Activated CD4-positive, alpha-beta T cell treated with anti-CD3 and anti-CD28 coated beads, Interleukin-2, amount 10 ng/mL, durations not matched to agents 24 days and 14 days (primary cell): ENCODE measurements around the gene CRYBG1. TPM values are rescaled to one million over a fixed set of nuclear protein-coding genes. Genes with fewer than 3 reads are reported as not detected.

Source experiments
- DNase-seq: peaks from one replicate; pipeline ENCODE4 v3.0.0; 2022
- H3K27ac Mint-ChIP-seq: one replicate; pipeline ENCODE4 v1.8.0; 2022; ENCODE audit warnings: mild to moderate bottlenecking, mixed read lengths
- H3K27me3 Mint-ChIP-seq: one replicate; pipeline ENCODE4 v1.8.0; 2022; ENCODE audit warnings: mixed read lengths
- H3K36me3 Mint-ChIP-seq: one replicate; pipeline ENCODE4 v1.8.0; 2022; ENCODE audit warnings: low read depth, mild to moderate bottlenecking, mixed read lengths
- H3K4me1 Mint-ChIP-seq: one replicate; pipeline ENCODE4 v1.8.0; 2021; ENCODE audit warnings: mixed read lengths
- H3K4me3 Mint-ChIP-seq: one replicate; pipeline ENCODE4 v1.8.0; 2022; ENCODE audit warnings: mild to moderate bottlenecking, moderate library complexity, mixed read lengths
- H3K9me3 Mint-ChIP-seq: one replicate; pipeline ENCODE4 v1.8.0; 2021; ENCODE audit warnings: mixed read lengths
- intact Hi-C: fragments of 100-400 bp; cut with micrococcal nuclease; formaldehyde crosslinking; loops from one replicate; pipeline ENCODE4 v1.15.1; 2023
- total RNA-seq: library from RNA; stranded (reverse); gene quantifications from 2 replicates; pipeline ENCODE4 v1.2.3, GENCODE V29; 2022

CRYBG1 gene
- total RNA-seq, 1 donor from 2014 or later: 10.0 TPM

DNA sequence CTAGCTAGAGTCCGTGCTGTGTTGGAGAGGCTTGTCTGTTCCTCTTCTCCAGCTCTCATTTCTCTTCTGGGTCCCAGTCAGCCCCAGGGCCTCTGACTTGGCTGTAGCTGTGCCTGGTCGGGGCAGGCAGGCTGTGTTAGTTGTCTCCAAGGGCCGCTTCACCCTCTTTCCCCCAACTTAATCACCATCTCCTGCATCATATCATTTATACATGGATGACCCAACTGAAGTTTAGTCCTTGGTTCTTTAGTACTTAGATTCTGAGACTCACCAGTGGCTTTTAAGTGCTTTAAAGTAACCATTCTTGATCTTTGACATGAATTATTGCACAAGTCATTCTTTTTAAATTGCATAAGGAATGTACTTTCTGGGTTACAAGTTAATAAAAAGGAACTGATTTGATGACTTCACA is 141.4 kb downstream of the CRYBG1 start:
- intact Hi-C loops: no loop called here
- Mint-ChIP-seq H3K9me3 (no peaks in the 10 kb centered on the region), H3K27me3 (peaks cover 8% of the 10 kb centered on the region), H3K36me3 (no peaks in the 10 kb centered on the region), H3K4me1 (peaks cover 2% of the 10 kb centered on the region), H3K4me3 (no peak overlapping the region), H3K27ac (no peak overlapping the region)
- DNase-seq: no peak

GRCh38 chr6:106502559-106502958 is 142.0 kb downstream of the CRYBG1 start:
- H3K4me1 Mint-ChIP-seq: peaks cover 2% of the 10 kb centered on the region
- no peaks in the 10 kb centered on the region for H3K36me3 Mint-ChIP-seq
- intact Hi-C loops: no loop called here
- no peak for DNase-seq
- peaks cover 11% of the 10 kb centered on the region for H3K27me3 Mint-ChIP-seq
- no peaks in the 10 kb centered on the region for H3K9me3 Mint-ChIP-seq
- H3K4me3 Mint-ChIP-seq: no peak overlapping the region
- no peak overlapping the region for H3K27ac Mint-ChIP-seq

DNA sequence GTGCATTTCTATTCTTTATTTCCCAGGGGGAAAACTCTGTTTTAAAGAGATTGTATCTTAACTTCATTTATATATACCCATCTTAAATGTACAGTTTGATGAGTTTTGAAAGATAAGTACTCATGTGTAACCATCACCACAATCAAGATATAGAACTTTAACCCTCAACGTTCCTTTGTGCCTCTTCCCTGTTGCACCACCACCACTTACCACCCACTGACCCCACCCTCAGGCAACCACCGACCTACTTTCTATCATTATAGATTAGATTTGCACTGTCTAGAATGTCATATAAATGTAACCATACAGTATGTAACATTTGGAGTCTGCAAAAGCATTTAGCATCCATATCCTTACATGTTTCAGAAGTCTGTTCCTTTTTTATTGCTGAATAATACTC is 147.8 kb downstream of the CRYBG1 start:
- Mint-ChIP-seq H3K4me3 (no peak overlapping the region), H3K4me1 (peaks cover 24% of the 10 kb centered on the region)

GRCh38 chr6:106508834-106509233 is 148.3 kb downstream of the CRYBG1 start:
- Mint-ChIP-seq H3K4me3 (no peak overlapping the region), H3K4me1 (peaks cover 28% of the 10 kb centered on the region), H3K27ac (no peak overlapping the region), H3K36me3 (no peaks in the 10 kb centered on the region), H3K9me3 (no peaks in the 10 kb centered on the region), H3K27me3 (peaks cover 26% of the 10 kb centered on the region)
- intact Hi-C loops: no loop called here
- no peak for DNase-seq

More for the DNA sequence above, 147.8 kb downstream of the CRYBG1 start:
- peaks cover 26% of the 10 kb centered on the region for H3K27me3 Mint-ChIP-seq
- intact Hi-C loops: no loop called here
- H3K27ac Mint-ChIP-seq: no peak overlapping the region
- H3K9me3 Mint-ChIP-seq: no peaks in the 10 kb centered on the region
- DNase-seq: no peak
- H3K36me3 Mint-ChIP-seq: no peaks in the 10 kb centered on the region

- Mint-ChIP-seq H3K9me3 (no peaks in the 10 kb centered on the region), H3K36me3 (no peaks in the 10 kb centered on the region), H3K27ac (no peak overlapping the region), H3K27me3 (peaks cover 26% of the 10 kb centered on the region), H3K4me3 (peak overlapping the region; percentile 82), H3K4me1 (peaks cover 36% of the 10 kb centered on the region)
- intact Hi-C loops: loop anchor here (1.0 to 10.0 kb wide), 7 partner anchors 15 to 1105 kb away; partner anchors contain the start of genes PREP, QRSL1 and RTN4IP1
- no peak for DNase-seq
These were observed 149.0 kb downstream of the CRYBG1 start for GRCh38 chr6:106509420-106510089.

GRCh38 chr6:106510090-106510970 is 149.8 kb downstream of the CRYBG1 start:
- DNase-seq: peak; percentile 92
- Mint-ChIP-seq H3K9me3 (no peaks in the 10 kb centered on the region), H3K27me3 (peaks cover 26% of the 10 kb centered on the region), H3K36me3 (no peaks in the 10 kb centered on the region), H3K27ac (peak overlapping the region; percentile 48), H3K4me3 (peak overlapping the region; percentile 82), H3K4me1 (peaks cover 42% of the 10 kb centered on the region)
- intact Hi-C loops: loop anchor here (1.0 to 10.0 kb wide), 7 partner anchors 14 to 1106 kb away; partner anchors contain the start of genes PREP, QRSL1 and RTN4IP1

DNA sequence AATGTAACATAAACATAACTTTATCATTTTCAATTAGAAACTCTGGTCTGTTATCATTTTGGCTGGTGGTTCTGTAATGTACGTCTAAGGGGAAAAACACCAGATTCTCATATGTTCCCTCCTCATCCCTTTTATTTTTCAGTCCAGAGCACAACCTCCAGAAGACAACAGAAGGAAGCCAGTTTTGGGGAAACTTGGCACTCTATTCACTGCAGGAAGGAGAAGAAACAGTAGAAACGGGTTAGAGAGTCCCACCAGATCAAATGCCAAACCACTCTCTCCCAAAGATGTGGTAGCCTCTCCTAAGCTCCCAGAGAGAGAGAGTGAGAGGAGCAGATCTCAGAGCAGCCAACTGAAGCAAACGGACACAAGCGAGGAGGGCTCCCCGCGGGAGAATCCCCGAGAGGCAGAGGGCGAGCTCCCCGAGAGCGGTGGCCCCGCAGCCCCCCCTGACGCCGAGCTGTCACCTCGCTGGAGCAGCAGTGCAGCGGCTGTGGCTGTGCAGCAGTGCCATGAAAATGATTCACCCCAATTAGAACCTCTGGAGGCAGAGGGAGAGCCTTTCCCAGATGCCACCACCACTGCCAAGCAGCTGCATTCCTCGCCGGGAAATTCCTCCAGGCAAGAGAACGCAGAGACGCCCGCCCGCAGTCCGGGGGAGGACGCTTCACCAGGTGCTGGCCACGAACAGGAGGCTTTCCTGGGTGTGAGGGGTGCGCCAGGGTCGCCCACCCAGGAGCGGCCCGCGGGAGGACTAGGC is 151.0 kb downstream of the CRYBG1 start:
- Mint-ChIP-seq H3K9me3 (no peaks in the 10 kb centered on the region), H3K27ac (peak overlapping the region; percentile 88), H3K27me3 (peaks cover 24% of the 10 kb centered on the region), H3K4me1 (peaks cover 46% of the 10 kb centered on the region), H3K4me3 (peak overlapping the region; percentile 82), H3K36me3 (peaks cover 2% of the 10 kb centered on the region)
- intact Hi-C loops: loop anchor here (2.0 to 10.0 kb wide), 7 partner anchors 13 to 1107 kb away; partner anchors contain the start of genes PREP, QRSL1 and RTN4IP1
- peak; percentile 80 for DNase-seq

- H3K4me3 Mint-ChIP-seq: peak overlapping the region; percentile 82
These were observed 151.8 kb downstream of the CRYBG1 start for GRCh38 chr6:106512048-106512967.

GRCh38 chr6:106512968-106513574 is 152.6 kb downstream of the CRYBG1 start:
- peaks cover 16% of the 10 kb centered on the region for H3K27me3 Mint-ChIP-seq
- intact Hi-C loops: loop anchor here (1.0 to 10.0 kb wide), 6 partner anchors 8 to 1108 kb away; partner anchors contain the start of genes PREP, QRSL1 and RTN4IP1
- H3K4me1 Mint-ChIP-seq: peaks cover 54% of the 10 kb centered on the region
- peak overlapping the region; percentile 96 for H3K27ac Mint-ChIP-seq
- H3K36me3 Mint-ChIP-seq: peaks cover 3% of the 10 kb centered on the region
- peak overlapping the region; percentile 82 for H3K4me3 Mint-ChIP-seq
- DNase-seq: no peak
- no peaks in the 10 kb centered on the region for H3K9me3 Mint-ChIP-seq

More at GRCh38 chr6:106512048-106512967, 151.8 kb downstream of the CRYBG1 start:
- no peaks in the 10 kb centered on the region for H3K9me3 Mint-ChIP-seq
- H3K27me3 Mint-ChIP-seq: peaks cover 22% of the 10 kb centered on the region
- H3K4me1 Mint-ChIP-seq: peaks cover 50% of the 10 kb centered on the region
- H3K36me3 Mint-ChIP-seq: peaks cover 3% of the 10 kb centered on the region
- peak; percentile 96 for DNase-seq
- peak overlapping the region; percentile 96 for H3K27ac Mint-ChIP-seq
- intact Hi-C loops: loop anchor here (2.0 to 10.0 kb wide), 5 partner anchors 40 to 1108 kb away; partner anchors contain the start of genes PREP, QRSL1 and RTN4IP1

- peak; percentile 63 for DNase-seq
- peaks cover 9% of the 10 kb centered on the region for H3K27me3 Mint-ChIP-seq
- peak overlapping the region; percentile 82 for H3K4me3 Mint-ChIP-seq
- peaks cover 58% of the 10 kb centered on the region for H3K4me1 Mint-ChIP-seq
- H3K9me3 Mint-ChIP-seq: no peaks in the 10 kb centered on the region
- peak overlapping the region; percentile 96 for H3K27ac Mint-ChIP-seq
- peaks cover 3% of the 10 kb centered on the region for H3K36me3 Mint-ChIP-seq
- intact Hi-C loops: loop anchor here (1.0 to 10.0 kb wide), 6 partner anchors 7 to 1109 kb away; partner anchors contain the start of genes PREP, QRSL1 and RTN4IP1
These were observed 153.5 kb downstream of the CRYBG1 start for GRCh38 chr6:106513808-106514582.

- Mint-ChIP-seq H3K4me1 (peaks cover 61% of the 10 kb centered on the region), H3K27me3 (peaks cover 9% of the 10 kb centered on the region), H3K9me3 (no peaks in the 10 kb centered on the region), H3K4me3 (peak overlapping the region; percentile 82), H3K36me3 (peaks cover 3% of the 10 kb centered on the region), H3K27ac (no peak overlapping the region)
- intact Hi-C loops: loop anchor here (5.0 to 10.0 kb wide), 4 partner anchors 42 to 1110 kb away; partner anchors contain the start of genes PREP, QRSL1 and RTN4IP1
- DNase-seq: no peak
These were observed 154.0 kb downstream of the CRYBG1 start for GRCh38 chr6:106514583-106514885.
